Ascending aorta (tissue), 2 donors: ENCODE data around the gene PLCB2. TPM values are rescaled to one million over a fixed set of nuclear protein-coding genes. Genes with fewer than 3 reads are reported as not detected.

Experiments
- DNase-seq, 2 donors: peaks; one replicate each; pipeline ENCODE4 v3.0.0-alpha.2; 2019; ENCODE audit warnings: low spot score in 2 of 2
- H3K27ac ChIP-seq, 2 donors: fragments of 200-600 bp; sonication (generic); one replicate each; pipeline ENCODE4 v1.5.1; 2016 to 2017; ENCODE audit warnings: mild to moderate bottlenecking in 1 of 2
- H3K27me3 ChIP-seq: fragments of 200-600 bp; sonication (generic); one replicate; pipeline ENCODE4 v1.5.1; 2017
- H3K36me3 ChIP-seq, 2 donors: fragments of 200-600 bp; sonication (generic); one replicate each; pipeline ENCODE4 v1.5.1; 2016
- H3K4me1 ChIP-seq, 2 donors: fragments of 200-600 bp; sonication (generic); one replicate each; pipeline ENCODE4 v1.5.1; 2016 to 2017; ENCODE audit warnings: mild to moderate bottlenecking in 1 of 2
- H3K4me3 ChIP-seq, 2 donors: fragments of 200-600 bp; sonication (generic); one replicate each; pipeline ENCODE4 v1.5.1; 2016 to 2017; ENCODE audit warnings: mild to moderate bottlenecking in 1 of 2
- H3K9me3 ChIP-seq, 2 donors: fragments of 200-600 bp; sonication (generic); one replicate each; pipeline ENCODE4 v1.5.1; 2016
- intact Hi-C: fragments of 100-400 bp; cut with DNase I; formaldehyde crosslinking; loops from one replicate; pipeline ENCODE4 v1.15.1; 2023
- total RNA-seq: library from RNA; depleted of rRNA; stranded (reverse); fragments of >200 nt; gene quantifications from one replicate; pipeline ENCODE4 v1.1.0, GENCODE V29; 2016
- TF ChIP-seq, protein P1 (sequence below), 3 experiments: fragments of 200-600 bp in 2 of 3; fragments of 450-650 bp in 1 of 3; sonication (generic) in 2 of 3; IDR thresholded peaks; one replicate each; pipeline ENCODE4 v1.5.1; 2016 to 2019; ENCODE audit warnings: antibody characterized with exemption in 3 of 3, mild to moderate bottlenecking in 1 of 3, moderate library complexity in 1 of 3

The PLCB2 gene
- total RNA-seq, 1 donor from 2014 or later, result 6.9 TPM

DNA sequence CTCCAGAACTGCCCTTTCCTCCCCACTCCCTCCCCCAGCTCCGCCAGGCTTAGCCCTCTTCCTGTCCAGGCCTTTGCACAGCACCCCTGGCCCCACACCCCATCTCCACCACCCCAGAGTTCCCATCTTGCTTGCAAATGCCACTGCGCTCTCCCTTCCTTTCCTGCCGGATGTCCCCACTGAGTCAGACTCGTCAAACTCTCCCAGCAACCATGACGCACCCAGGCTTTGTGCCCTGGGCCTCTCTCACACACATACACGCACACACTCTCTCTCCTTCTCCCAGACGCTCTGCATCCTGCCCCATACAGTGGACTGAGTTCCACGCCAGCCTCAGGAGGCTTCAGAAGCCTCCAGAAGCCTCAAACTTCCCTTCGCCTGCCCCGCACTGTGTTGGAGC lies 35.8 kb upstream of the PLCB2 start:
- Histone ChIP-seq H3K27ac (peak overlapping the region; percentile 98 to 99), H3K9me3 (no peaks in the 10 kb centered on the region), H3K36me3 (no peaks in the 10 kb centered on the region), H3K4me3 (no peak overlapping the region), H3K27me3 (no peaks in the 10 kb centered on the region), H3K4me1 (peaks cover 31 to 56% of the 10 kb centered on the region in 2 donors)
- TF ChIP-seq, protein P1, sequence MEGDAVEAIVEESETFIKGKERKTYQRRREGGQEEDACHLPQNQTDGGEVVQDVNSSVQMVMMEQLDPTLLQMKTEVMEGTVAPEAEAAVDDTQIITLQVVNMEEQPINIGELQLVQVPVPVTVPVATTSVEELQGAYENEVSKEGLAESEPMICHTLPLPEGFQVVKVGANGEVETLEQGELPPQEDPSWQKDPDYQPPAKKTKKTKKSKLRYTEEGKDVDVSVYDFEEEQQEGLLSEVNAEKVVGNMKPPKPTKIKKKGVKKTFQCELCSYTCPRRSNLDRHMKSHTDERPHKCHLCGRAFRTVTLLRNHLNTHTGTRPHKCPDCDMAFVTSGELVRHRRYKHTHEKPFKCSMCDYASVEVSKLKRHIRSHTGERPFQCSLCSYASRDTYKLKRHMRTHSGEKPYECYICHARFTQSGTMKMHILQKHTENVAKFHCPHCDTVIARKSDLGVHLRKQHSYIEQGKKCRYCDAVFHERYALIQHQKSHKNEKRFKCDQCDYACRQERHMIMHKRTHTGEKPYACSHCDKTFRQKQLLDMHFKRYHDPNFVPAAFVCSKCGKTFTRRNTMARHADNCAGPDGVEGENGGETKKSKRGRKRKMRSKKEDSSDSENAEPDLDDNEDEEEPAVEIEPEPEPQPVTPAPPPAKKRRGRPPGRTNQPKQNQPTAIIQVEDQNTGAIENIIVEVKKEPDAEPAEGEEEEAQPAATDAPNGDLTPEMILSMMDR (IDR thresholded peaks at IDR 0.05), result no peak
- intact Hi-C loops, result loop anchor here (1.0 to 5.0 kb wide), 3 partner anchors 15 to 224 kb away; partner anchors contain the start of genes CCDC32, DISP2, IVD and RPUSD2
- DNase-seq, result peak in 1 of 2 donors; percentile 89

DNA sequence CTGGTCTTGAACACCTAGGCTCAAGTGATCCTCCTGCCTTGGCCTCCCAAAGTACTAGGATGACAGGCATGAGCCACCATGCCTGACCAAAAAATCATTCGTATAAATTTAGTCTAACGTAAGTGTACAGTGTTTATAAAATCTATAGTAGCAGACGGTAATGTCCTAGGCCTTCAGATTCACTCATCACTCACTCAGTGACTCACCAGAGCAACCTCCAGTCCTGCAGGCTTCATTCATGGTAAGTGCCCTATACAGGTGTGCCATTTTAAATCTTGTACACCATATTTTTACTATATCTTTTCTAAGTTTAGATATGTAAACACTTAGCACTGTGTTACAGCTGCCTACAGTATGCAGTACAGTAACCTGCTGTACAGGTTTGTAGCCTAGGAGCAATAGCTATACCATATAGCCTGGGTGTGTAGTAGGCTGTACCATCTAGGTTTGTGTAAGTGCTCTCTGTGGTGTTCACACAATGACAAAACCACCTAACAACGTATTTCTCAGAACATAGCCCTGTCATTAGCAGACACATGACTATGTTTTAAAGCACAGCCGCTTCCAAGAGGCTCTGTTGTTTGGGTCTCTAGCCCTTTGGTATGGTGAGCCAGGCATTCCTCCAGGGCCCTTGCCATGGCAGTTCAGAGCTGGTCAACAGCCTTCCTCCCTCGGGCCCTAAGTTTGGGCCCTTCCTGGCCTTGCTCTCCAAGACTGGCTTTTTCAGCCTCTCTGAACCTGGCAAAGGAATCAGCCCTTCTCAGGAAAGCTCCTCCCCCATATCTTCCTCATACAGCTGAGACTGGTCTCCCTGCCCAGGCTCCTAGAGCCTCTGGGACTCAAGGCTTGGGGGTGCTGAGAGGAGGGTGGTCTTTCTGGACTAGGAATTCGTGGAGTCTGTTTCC lies 34.9 kb upstream of the PLCB2 start:
- no peaks in the 10 kb centered on the region for H3K27me3 ChIP-seq
- H3K27ac ChIP-seq, result peak overlapping the region; percentile 98 to 99
- H3K4me3 ChIP-seq, result no peak overlapping the region
- peaks cover 39 to 65% of the 10 kb centered on the region in 2 donors for H3K4me1 ChIP-seq
- intact Hi-C loops, result loop anchor here (1.0 to 5.0 kb wide), 3 partner anchors 16 to 225 kb away; partner anchors contain the start of genes CCDC32, DISP2, IVD and RPUSD2
- no peaks in the 10 kb centered on the region for H3K36me3 ChIP-seq
- TF ChIP-seq, protein P1 (IDR thresholded peaks at IDR 0.05), result no peak
- no peak for DNase-seq
- H3K9me3 ChIP-seq, result no peaks in the 10 kb centered on the region

DNA sequence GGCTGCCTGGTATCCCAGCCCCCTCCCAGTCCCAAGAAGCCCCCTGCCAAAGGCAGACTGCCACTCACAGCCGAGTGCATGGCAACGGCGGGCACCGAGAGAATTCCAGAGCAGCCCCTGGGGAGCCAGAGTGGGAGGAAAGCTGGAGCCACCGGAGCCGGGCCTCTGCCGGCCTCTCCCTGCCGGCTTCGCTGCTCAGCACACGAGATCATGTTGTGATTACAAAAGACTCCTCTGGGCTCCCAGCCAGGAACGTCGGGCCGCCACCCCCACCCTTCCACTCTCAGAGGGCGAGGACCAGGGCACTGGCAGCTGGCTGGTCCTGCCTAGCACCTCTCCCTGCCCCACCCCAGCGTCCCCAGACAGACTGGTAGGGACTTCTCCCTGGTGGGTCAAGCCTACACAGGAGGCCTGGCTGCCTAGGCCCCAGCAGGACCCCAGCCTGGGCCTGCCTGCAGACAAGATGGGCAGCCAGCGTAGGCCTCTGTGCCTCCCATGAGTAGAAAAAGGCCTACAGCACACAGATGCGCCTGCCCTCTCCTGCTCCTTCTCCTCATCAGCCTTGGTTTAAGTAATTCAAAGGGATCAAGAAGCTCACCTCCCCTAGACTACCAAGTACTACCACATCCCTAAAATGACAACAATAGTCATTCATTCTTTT lies 33.1 kb upstream of the PLCB2 start, which contains the start of gene CCDC9B:
Gene CCDC9B, minus strand, starts transcription at position 200 of the 661 bp plus-strand sequence. Its CDS starts 120 bp downstream, at position 80.
- H3K9me3 ChIP-seq, result no peaks in the 10 kb centered on the region
- H3K27me3 ChIP-seq, result no peaks in the 10 kb centered on the region
- peak within 1 kb of the TSS; percentile 40 to 47 for H3K4me3 ChIP-seq
- H3K27ac ChIP-seq, result peak within 1 kb of the TSS; percentile 98 to 99
- no peaks in the 10 kb centered on the region for H3K36me3 ChIP-seq
- intact Hi-C loops, result loop anchor here (1.0 to 5.0 kb wide), 3 partner anchors 18 to 226 kb away; partner anchors contain the start of genes CCDC32, INAFM2, IVD and RPUSD2
- TF ChIP-seq, protein P1 (IDR thresholded peaks at IDR 0.05), result no peak
- peak; percentile 83 to 96 for DNase-seq
- peaks cover 56 to 83% of the 10 kb centered on the region in 2 donors for H3K4me1 ChIP-seq

DNA sequence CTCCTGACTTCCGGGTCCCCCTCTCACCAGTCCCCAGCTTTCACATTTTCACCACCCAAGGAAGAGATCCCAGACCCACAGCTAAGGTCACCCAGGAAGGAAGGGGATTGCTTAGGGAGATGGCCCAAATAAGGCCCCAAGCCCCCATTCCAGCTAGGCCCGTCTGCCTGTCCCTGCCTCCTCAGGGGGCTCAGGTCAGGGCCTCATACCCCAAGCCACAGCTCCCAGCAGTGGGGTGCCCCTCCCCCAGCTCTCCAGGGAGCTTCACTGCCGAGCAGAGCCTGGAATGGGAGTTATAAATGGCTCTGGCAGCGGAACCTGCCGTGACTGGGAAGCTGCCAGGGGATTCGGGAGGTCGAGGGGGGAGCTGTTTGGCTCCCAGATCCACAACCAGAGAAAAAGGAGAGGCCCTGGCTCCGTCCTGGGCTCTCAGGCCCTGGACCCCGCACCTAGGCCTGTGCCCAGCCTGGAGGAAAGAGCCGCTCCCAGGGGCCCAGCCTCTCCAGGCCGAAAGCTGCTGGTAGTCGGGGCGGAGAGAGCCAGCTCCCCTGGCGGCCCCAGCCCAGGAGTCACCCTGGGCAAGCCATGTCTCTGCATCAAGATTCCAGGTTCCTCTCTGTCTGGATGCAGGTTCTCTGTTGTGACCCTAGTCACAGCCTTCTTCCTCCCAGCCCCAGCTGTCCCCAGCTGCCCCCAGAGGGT lies 32.5 kb upstream of the PLCB2 start:
- Histone ChIP-seq H3K36me3 (peaks cover 0 to 2% of the 10 kb centered on the region in 2 donors), H3K27me3 (no peaks in the 10 kb centered on the region), H3K4me1 (peaks cover 58 to 88% of the 10 kb centered on the region in 2 donors), H3K9me3 (no peaks in the 10 kb centered on the region), H3K27ac (peak overlapping the region; percentile 98 to 99), H3K4me3 (peak overlapping the region; percentile 40 to 47)
- DNase-seq, result peak; percentile 67 to 95
- TF ChIP-seq, protein P1 (IDR thresholded peaks at IDR 0.05), result no peak
- intact Hi-C loops, result loop anchor here (1.0 to 5.0 kb wide), 3 partner anchors 17 to 227 kb away; partner anchors contain the start of genes CCDC32, INAFM2, IVD and RPUSD2

DNA sequence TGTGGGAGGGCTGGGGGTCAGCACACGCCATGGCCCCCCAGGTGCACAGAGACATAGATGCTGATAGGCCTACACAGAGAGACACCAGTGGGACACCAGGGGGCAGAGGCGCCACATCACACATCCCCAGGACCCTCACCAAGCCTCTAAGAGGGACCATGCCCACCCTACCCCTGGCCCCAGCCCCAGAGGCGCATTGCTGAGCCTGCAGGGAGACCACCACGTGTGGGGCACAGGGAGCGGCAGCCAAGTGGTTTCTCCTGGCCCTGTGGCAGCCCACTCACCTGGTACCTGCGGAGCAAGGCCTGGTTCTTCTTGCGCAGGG lies 31.8 kb upstream of the PLCB2 start:
- H3K4me1 ChIP-seq, result peaks cover 59 to 94% of the 10 kb centered on the region in 2 donors
- H3K27me3 ChIP-seq, result no peaks in the 10 kb centered on the region
- H3K36me3 ChIP-seq, result peaks cover 0 to 4% of the 10 kb centered on the region in 2 donors
- DNase-seq, result no peak
- H3K9me3 ChIP-seq, result no peaks in the 10 kb centered on the region
- intact Hi-C loops, result loop anchor here (5.0 kb wide), 1 partner anchor 237 kb away; no protein-coding TSS in a partner anchor
- TF ChIP-seq, protein P1 (IDR thresholded peaks at IDR 0.05), result no peak
- peak overlapping the region; percentile 98 to 99 for H3K27ac ChIP-seq
- peak overlapping the region; percentile 40 to 47 for H3K4me3 ChIP-seq
